Skeletal muscle satellite cell (primary cell): ENCODE results near the gene LYZL2.
"Not testable (repeated sequence)": the region's sequence is repeated elsewhere in the genome, so short reads cannot be mapped to it uniquely, and the experiment has no call there.

Experiments
- H3K27me3 ChIP-seq: 2 replicates; pipeline ENCODE4 v1.7.0; 2013; ENCODE audit warnings: low read length; ENCODE audit not compliant: control insufficient read depth, insufficient read depth
- H3K36me3 ChIP-seq: 2 replicates; pipeline ENCODE4 v1.7.0; 2013; ENCODE audit warnings: mild to moderate bottlenecking, control low read depth, low read length; ENCODE audit not compliant: insufficient read depth
- H3K4me1 ChIP-seq: 2 replicates; pipeline ENCODE4 v1.7.0; 2013; ENCODE audit warnings: low read length; ENCODE audit not compliant: control insufficient read depth, insufficient read depth
- H3K4me2 ChIP-seq: 2 replicates; pipeline ENCODE4 v1.7.0; 2013; ENCODE audit warnings: mild to moderate bottlenecking, low read length
- H3K4me3 ChIP-seq: 2 replicates; pipeline ENCODE4 v1.7.0; 2013; ENCODE audit warnings: low read length
- H3K9ac ChIP-seq: 2 replicates; pipeline ENCODE4 v1.7.0; 2013; ENCODE audit warnings: mild to moderate bottlenecking, low read depth, low read length, moderate library complexity
- H3K9me3 ChIP-seq: replicated peaks from 2 replicates; pipeline ENCODE4 v1.7.0; 2013; ENCODE audit warnings: mild to moderate bottlenecking, control low read depth, low read length

LYZL2 gene

GRCh38 chr10:30602747-30603146 is 26.8 kb downstream of the LYZL2 start:
- H3K4me1 ChIP-seq, result peaks cover 7% of the 10 kb centered on the region

GRCh38 chr10:30600005-30600404 is 29.5 kb downstream of the LYZL2 start:
- Histone ChIP-seq H3K4me1 (peaks cover under 1% of the 10 kb centered on the region), H3K9ac (no peak overlapping the region), H3K4me3 (no peak overlapping the region), H3K27me3 (peaks cover 44% of the 10 kb centered on the region), H3K4me2 (no peak overlapping the region), H3K36me3 (no peaks in the 10 kb centered on the region), H3K9me3 (no peaks in the 10 kb centered on the region)

More at GRCh38 chr10:30602747-30603146, 26.8 kb downstream of the LYZL2 start:
- Histone ChIP-seq H3K4me2 (no peak overlapping the region), H3K27me3 (peaks cover 29% of the 10 kb centered on the region), H3K9ac (no peak overlapping the region), H3K4me3 (no peak overlapping the region), H3K36me3 (no peaks in the 10 kb centered on the region), H3K9me3 (no peaks in the 10 kb centered on the region)

- peaks cover 56% of the 10 kb centered on the region for H3K27me3 ChIP-seq
- H3K9me3 ChIP-seq, result no peaks in the 10 kb centered on the region
- H3K9ac ChIP-seq, result no peak overlapping the region
- no peaks in the 10 kb centered on the region for H3K4me1 ChIP-seq
- no peak overlapping the region for H3K4me3 ChIP-seq
- H3K36me3 ChIP-seq, result no peaks in the 10 kb centered on the region
- H3K4me2 ChIP-seq, result no peak overlapping the region
These were observed 31.3 kb downstream of the LYZL2 start for GRCh38 chr10:30598105-30598776.

GRCh38 chr10:30597433-30597824 is 32.1 kb downstream of the LYZL2 start:
- not testable (repeated sequence) for H3K4me3 ChIP-seq, H3K36me3 ChIP-seq, H3K9me3 ChIP-seq, H3K4me1 ChIP-seq, H3K9ac ChIP-seq, H3K4me2 ChIP-seq
- peaks cover 57% of the 10 kb centered on the region for H3K27me3 ChIP-seq

GRCh38 chr10:30596493-30597432 is 32.8 kb downstream of the LYZL2 start:
- not testable (repeated sequence) for H3K36me3 ChIP-seq, H3K4me2 ChIP-seq, H3K9me3 ChIP-seq, H3K4me3 ChIP-seq, H3K9ac ChIP-seq, H3K4me1 ChIP-seq
- peaks cover 61% of the 10 kb centered on the region for H3K27me3 ChIP-seq

- Histone ChIP-seq H3K9me3 (no peaks in the 10 kb centered on the region), H3K9ac (no peak overlapping the region), H3K4me3 (no peak overlapping the region), H3K27me3 (peaks cover 55% of the 10 kb centered on the region), H3K4me1 (no peaks in the 10 kb centered on the region), H3K4me2 (no peak overlapping the region), H3K36me3 (no peaks in the 10 kb centered on the region)
These were observed 33.5 kb downstream of the LYZL2 start for GRCh38 chr10:30596013-30596412.

- no peak overlapping the region for H3K4me3 ChIP-seq
- no peak overlapping the region for H3K4me2 ChIP-seq
- H3K27me3 ChIP-seq, result peaks cover 55% of the 10 kb centered on the region
- no peak overlapping the region for H3K9ac ChIP-seq
- no peaks in the 10 kb centered on the region for H3K4me1 ChIP-seq
- H3K9me3 ChIP-seq, result no peaks in the 10 kb centered on the region
- no peaks in the 10 kb centered on the region for H3K36me3 ChIP-seq
These were observed 35.5 kb downstream of the LYZL2 start for GRCh38 chr10:30594077-30594476.

GRCh38 chr10:30592770-30593169 is 36.8 kb downstream of the LYZL2 start:
- H3K36me3 ChIP-seq, H3K4me1 ChIP-seq, H3K9me3 ChIP-seq, H3K9ac ChIP-seq, H3K4me2 ChIP-seq, H3K4me3 ChIP-seq: not testable (repeated sequence)
- H3K27me3 ChIP-seq, result peaks cover 54% of the 10 kb centered on the region

GRCh38 chr10:30591249-30591670 is 38.3 kb downstream of the LYZL2 start:
- no peak overlapping the region for H3K9ac ChIP-seq
- no peak overlapping the region for H3K4me2 ChIP-seq
- H3K4me1 ChIP-seq, result no peaks in the 10 kb centered on the region
- no peaks in the 10 kb centered on the region for H3K9me3 ChIP-seq
- no peaks in the 10 kb centered on the region for H3K36me3 ChIP-seq
- H3K27me3 ChIP-seq, result peaks cover 62% of the 10 kb centered on the region
- no peak overlapping the region for H3K4me3 ChIP-seq

- Histone ChIP-seq H3K9me3 (no peaks in the 10 kb centered on the region), H3K9ac (no peak overlapping the region)
These were observed 40.1 kb downstream of the LYZL2 start for GRCh38 chr10:30589441-30589840.

GRCh38 chr10:30587522-30588031 is 42.0 kb downstream of the LYZL2 start:
- Histone ChIP-seq H3K4me3 (no peak overlapping the region), H3K9ac (no peak overlapping the region), H3K4me2 (no peak overlapping the region), H3K36me3 (no peaks in the 10 kb centered on the region), H3K4me1 (peaks cover 6% of the 10 kb centered on the region), H3K27me3 (peaks cover 33% of the 10 kb centered on the region), H3K9me3 (no peaks in the 10 kb centered on the region)

More at GRCh38 chr10:30589441-30589840, 40.1 kb downstream of the LYZL2 start:
- Histone ChIP-seq H3K27me3 (peaks cover 51% of the 10 kb centered on the region), H3K4me1 (no peaks in the 10 kb centered on the region), H3K4me2 (no peak overlapping the region), H3K4me3 (no peak overlapping the region), H3K36me3 (no peaks in the 10 kb centered on the region)
